ENCODE data around the gene DOK1.

GRCh38 chr2:74515271-74515980 lies 39.1 kb upstream of the DOK1 start:
- no peak for TF ChIP-seq POLR2A (IDR thresholded peaks at IDR 0.05; ENCODE audit: low read depth)
- no peak for TF ChIP-seq CTCF (IDR thresholded peaks at IDR 0.05)

Data from esophagus muscularis mucosa (tissue), 3 donors.